Testis (tissue), 2 donors: ENCODE data around the gene ABHD15.

Source experiments
- POLR2A ChIP-seq: fragments of 450-650 bp; IDR thresholded peaks from one replicate; pipeline ENCODE4 v1.6.1; 2017; ENCODE audit warnings: antibody characterized with exemption, mild to moderate bottlenecking, moderate library complexity
- TF ChIP-seq, protein P1 (sequence below), 3 experiments: fragments of 450-650 bp in 2 of 3; fragments of 200-600 bp in 1 of 3; sonication (generic) in 1 of 3; IDR thresholded peaks; one replicate each; pipeline ENCODE4 v1.5.1; 2016 to 2019; ENCODE audit warnings: antibody characterized with exemption in 3 of 3, mild to moderate bottlenecking in 2 of 3, moderate library complexity in 1 of 3

- no peak for TF ChIP-seq POLR2A
- TF ChIP-seq, protein P1, sequence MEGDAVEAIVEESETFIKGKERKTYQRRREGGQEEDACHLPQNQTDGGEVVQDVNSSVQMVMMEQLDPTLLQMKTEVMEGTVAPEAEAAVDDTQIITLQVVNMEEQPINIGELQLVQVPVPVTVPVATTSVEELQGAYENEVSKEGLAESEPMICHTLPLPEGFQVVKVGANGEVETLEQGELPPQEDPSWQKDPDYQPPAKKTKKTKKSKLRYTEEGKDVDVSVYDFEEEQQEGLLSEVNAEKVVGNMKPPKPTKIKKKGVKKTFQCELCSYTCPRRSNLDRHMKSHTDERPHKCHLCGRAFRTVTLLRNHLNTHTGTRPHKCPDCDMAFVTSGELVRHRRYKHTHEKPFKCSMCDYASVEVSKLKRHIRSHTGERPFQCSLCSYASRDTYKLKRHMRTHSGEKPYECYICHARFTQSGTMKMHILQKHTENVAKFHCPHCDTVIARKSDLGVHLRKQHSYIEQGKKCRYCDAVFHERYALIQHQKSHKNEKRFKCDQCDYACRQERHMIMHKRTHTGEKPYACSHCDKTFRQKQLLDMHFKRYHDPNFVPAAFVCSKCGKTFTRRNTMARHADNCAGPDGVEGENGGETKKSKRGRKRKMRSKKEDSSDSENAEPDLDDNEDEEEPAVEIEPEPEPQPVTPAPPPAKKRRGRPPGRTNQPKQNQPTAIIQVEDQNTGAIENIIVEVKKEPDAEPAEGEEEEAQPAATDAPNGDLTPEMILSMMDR (IDR thresholded peaks at IDR 0.05) = no peak
These were observed 43.6 kb upstream of the ABHD15 start for GRCh38 chr17:29610395-29610794.
